Sigmoid colon (tissue), 4 donors: ENCODE data around the gene PCDHGA9.

Experiments
- CTCF ChIP-seq, 4 experiments: fragments of 450-650 bp in 3 of 4; fragments of 200-600 bp in 1 of 4; IDR thresholded peaks; one replicate each; pipeline ENCODE4 v1.5.1; 2016 to 2019; ENCODE audit warnings: antibody characterized with exemption in 4 of 4, mild to moderate bottlenecking in 3 of 4, moderate library complexity in 2 of 4
- EP300 ChIP-seq, 4 donors: sonication (generic); formaldehyde crosslinking; IDR thresholded peaks; one replicate each; pipeline ENCODE4 v1.6.1; 2017; ENCODE audit warnings: antibody characterized with exemption in 4 of 4

GRCh38 chr5:141419074-141419880 lies 16.7 kb downstream of the PCDHGA9 start:
- TF ChIP-seq CTCF (IDR thresholded peaks at IDR 0.05) = no peak
- TF ChIP-seq EP300 (IDR thresholded peaks at IDR 0.05) = no peak
